ENCODE results near the gene GTF3C2. TPM values are rescaled to one million over a fixed set of nuclear protein-coding genes. Genes with fewer than 3 reads are reported as not detected.

GTF3C2 gene
- total and polyA plus RNA-seq, 2 of the 4 experiments (the other 2 are of a cell fraction): 25.5 to 36.9 TPM

- H2AK9ac ChIP-seq (replicated peaks; ENCODE audit: low read depth, low read length, poor library complexity): no peak overlapping the region
- peaks cover 7% of the 10 kb centered on the region for H3K4me1 ChIP-seq (ENCODE audit: control insufficient read depth, insufficient read depth, low read length)
- H2BK20ac ChIP-seq (ENCODE audit: low read depth, low read length): no peak overlapping the region
- no peak overlapping the region for H2AFZ ChIP-seq (replicated peaks; ENCODE audit: low read length, poor library complexity)
- no peak for TF ChIP-seq CTCF (conservative IDR thresholded peaks at IDR 0.05; ENCODE audit: low read depth, low read length)
- no peak for TF ChIP-seq RFX5 (IDR thresholded peaks at IDR 0.05; ENCODE audit: low read depth, low read length)
- TF ChIP-seq CHD1 (IDR thresholded peaks at IDR 0.05; ENCODE audit: low read depth, low read length): no peak
- no peak for TF ChIP-seq MXI1 (IDR thresholded peaks at IDR 0.05; ENCODE audit: borderline replicate concordance, low read depth, low read length)
- no peak for TF ChIP-seq RCOR1 (IDR thresholded peaks at IDR 0.05; ENCODE audit: insufficient replicate concordance, low read length)
- TF ChIP-seq NFE2L2 (IDR thresholded peaks at IDR 0.05; ENCODE audit: low read depth, low read length): no peak
- no peak for TF ChIP-seq BHLHE40 (IDR thresholded peaks at IDR 0.05; ENCODE audit: low read depth, low read length)
- peaks cover 8% of the 10 kb centered on the region for H3K27me3 ChIP-seq (ENCODE audit: control insufficient read depth, insufficient read depth, low read length)
- ChIA-PET POLR2A (ENCODE audit: unreplicated experiment) (no interaction called here), CTCF (interaction anchor here (1.7 kb wide), 1 partner anchor 18 kb away, joined by 6 read pairs; no protein-coding TSS in a partner anchor)
- H3K4me2 ChIP-seq (ENCODE audit: low read depth, low read length): no peak overlapping the region
- ATAC-seq (ENCODE audit: low read depth): no peak
- intact Hi-C loops (cut with micrococcal nuclease) (no loop called here), dilution Hi-C loops (cut with HindIII; ENCODE audit: low sequenced_read_pairs, unreplicated experiment) (no loop called here), in situ Hi-C loops (cut with MboI; ENCODE audit: low sequenced_read_pairs) (no loop called here)
- no peak overlapping the region for H3K9ac ChIP-seq (ENCODE audit: low read depth, low read length)
- no peak overlapping the region for H3K23ac ChIP-seq (ENCODE audit: low read depth, low read length)
- no peak overlapping the region for H3K56ac ChIP-seq (ENCODE audit: extremely low read depth, insufficient read depth, low read length)
- no peak overlapping the region for H2BK120ac ChIP-seq (ENCODE audit: low read depth, low read length)
- no peak overlapping the region for H3K4ac ChIP-seq (ENCODE audit: low read depth, low read length)
- no peaks in the 10 kb centered on the region for H3K36me3 ChIP-seq (ENCODE audit: control insufficient read depth, insufficient read depth, low read length)
- H2BK15ac ChIP-seq (ENCODE audit: low read depth, low read length): no peak overlapping the region
- DNase-seq: no peak
- H4K8ac ChIP-seq (ENCODE audit: low read depth in 2 of 2, low read length in 2 of 2): no peak overlapping the region
- H3K18ac ChIP-seq (ENCODE audit: low read depth, low read length): no peak overlapping the region
- H3K9me3 ChIP-seq (ENCODE audit: control insufficient read depth, insufficient read depth, low read length): no peaks in the 10 kb centered on the region
- no peak overlapping the region for H2BK5ac ChIP-seq (ENCODE audit: low read depth, low read length, poor library complexity, severe bottlenecking)
- no peak overlapping the region for H4K91ac ChIP-seq (ENCODE audit: insufficient read depth, low read depth, low read length)
- H3K9me1 ChIP-seq (ENCODE audit: insufficient read depth, low read length): peaks cover 9% of the 10 kb centered on the region
- H2AK5ac ChIP-seq (ENCODE audit: low read depth, low read length): no peak overlapping the region
- no peak overlapping the region for H3K27ac ChIP-seq (ENCODE audit: insufficient read depth, low read length)
- H3K79me1 ChIP-seq (ENCODE audit: low read depth in 1 of 2, low read length in 2 of 2): no peaks in the 10 kb centered on the region
- BruUV-seq (replicated peaks): no TSS peak
- WGBS, 2 experiments (ENCODE audit: extremely low coverage in 2 of 2, insufficient read length in 1 of 2): no CpG with 5 or more reads among the region's 3 CpGs
- H3K4me3 ChIP-seq (ENCODE audit: insufficient read depth, low read depth, low read length): no peak overlapping the region
- H4K20me1 ChIP-seq (ENCODE audit: insufficient read depth, low read length): no peaks in the 10 kb centered on the region; the same call in 1 of the 2 replicates
- no peak overlapping the region for H4K5ac ChIP-seq (ENCODE audit: low read depth, low read length)
- H3K14ac ChIP-seq (replicated peaks; ENCODE audit: low read depth, low read length): no peak overlapping the region
Measured at GRCh38 chr2:27297195-27297594, 59.4 kb downstream of the GTF3C2 start.

Measured in IMR-90 (cell line).